Mucosa of rectum (tissue), 2 donors: ENCODE results near the gene PRKAB2.

Experiments
- H3K27ac ChIP-seq, 2 donors: one replicate each; pipeline ENCODE4 v1.7.0; 2013; ENCODE audit warnings: inconsistent platforms in 2 of 2, low read depth in 2 of 2, low read length in 2 of 2
- H3K27me3 ChIP-seq, 2 donors: one replicate each; pipeline ENCODE4 v1.7.0; 2013; ENCODE audit warnings: low read length in 2 of 2; ENCODE audit not compliant: control insufficient read depth in 2 of 2, insufficient read depth in 2 of 2
- H3K36me3 ChIP-seq, 2 donors: one replicate each; pipeline ENCODE4 v1.7.0; 2013; ENCODE audit warnings: low read length in 2 of 2; ENCODE audit not compliant: control insufficient read depth in 2 of 2, insufficient read depth in 2 of 2
- H3K4me1 ChIP-seq, 2 donors: one replicate each; pipeline ENCODE4 v1.7.0; 2013; ENCODE audit warnings: low read length in 2 of 2, mild to moderate bottlenecking in 1 of 2; ENCODE audit not compliant: control insufficient read depth in 2 of 2, insufficient read depth in 2 of 2
- H3K4me3 ChIP-seq, 2 donors: one replicate each; pipeline ENCODE4 v1.7.0; 2013; ENCODE audit warnings: low read length in 2 of 2
- H3K9ac ChIP-seq, 2 donors: one replicate each; pipeline ENCODE4 v1.7.0; 2013; ENCODE audit warnings: low read length in 2 of 2, low read depth in 1 of 2, mild to moderate bottlenecking in 1 of 2
- H3K9me3 ChIP-seq, 2 donors: one replicate each; pipeline ENCODE4 v1.7.0; 2013; ENCODE audit warnings: low read length in 2 of 2; ENCODE audit not compliant: control insufficient read depth in 2 of 2
- donor health status: healthy.
- donor health status: Normal muscosa, but diverticular disease.

PRKAB2 gene

GRCh38 chr1:147172168-147173016, at the start of gene PRKAB2:
Gene PRKAB2 (minus strand): TSS chr1:147172470. CDS start chr1:147172144, 326 bp downstream.
- Histone ChIP-seq H3K9ac (peak within 1 kb of the TSS; percentile 95 to 96), H3K36me3 (no peaks in the 10 kb centered on the region), H3K27me3 (no peaks in the 10 kb centered on the region), H3K4me1 (peaks cover 23 to 29% of the 10 kb centered on the region in 2 donors), H3K27ac (peak within 1 kb of the TSS; percentile 95 to 97), H3K9me3 (no peaks in the 10 kb centered on the region), H3K4me3 (peak within 1 kb of the TSS; percentile 96 to 99)

GRCh38 chr1:147218606-147219005, 46.3 kb upstream of the PRKAB2 start:
- H3K36me3 ChIP-seq = peaks cover 0 to 5% of the 10 kb centered on the region in 2 donors
- no peak overlapping the region for H3K4me3 ChIP-seq
- H3K27me3 ChIP-seq = no peaks in the 10 kb centered on the region
- no peak overlapping the region for H3K9ac ChIP-seq
- H3K9me3 ChIP-seq = no peaks in the 10 kb centered on the region
- H3K27ac ChIP-seq = no peak overlapping the region
- H3K4me1 ChIP-seq = peaks cover 6 to 18% of the 10 kb centered on the region in 2 donors

GRCh38 chr1:147217141-147217540, 44.9 kb upstream of the PRKAB2 start:
- H3K9me3 ChIP-seq = no peaks in the 10 kb centered on the region
- H3K9ac ChIP-seq = no peak overlapping the region
- no peak overlapping the region for H3K4me3 ChIP-seq
- no peaks in the 10 kb centered on the region for H3K27me3 ChIP-seq
- peaks cover 6 to 16% of the 10 kb centered on the region in 2 donors for H3K4me1 ChIP-seq
- H3K27ac ChIP-seq = no peak overlapping the region
- H3K36me3 ChIP-seq = peaks cover 6 to 12% of the 10 kb centered on the region in 2 donors

- Histone ChIP-seq H3K36me3 (peaks cover 12% of the 10 kb centered on the region in 2 donors), H3K9ac (no peak overlapping the region), H3K4me1 (peaks cover 6 to 16% of the 10 kb centered on the region in 2 donors), H3K27ac (no peak overlapping the region), H3K27me3 (no peaks in the 10 kb centered on the region), H3K4me3 (no peak overlapping the region), H3K9me3 (no peaks in the 10 kb centered on the region)
Measured at GRCh38 chr1:147216124-147216523, 43.9 kb upstream of the PRKAB2 start.

- H3K4me1 ChIP-seq = peaks cover 6 to 16% of the 10 kb centered on the region in 2 donors
- peaks cover 12% of the 10 kb centered on the region in 2 donors for H3K36me3 ChIP-seq
- H3K9ac ChIP-seq = no peak overlapping the region
- no peak overlapping the region for H3K4me3 ChIP-seq
- no peaks in the 10 kb centered on the region for H3K9me3 ChIP-seq
- peak overlapping the region in 1 of 2 donors; percentile 27 for H3K27ac ChIP-seq
- H3K27me3 ChIP-seq = no peaks in the 10 kb centered on the region
Measured at GRCh38 chr1:147215540-147215916, 43.3 kb upstream of the PRKAB2 start.

- no peak overlapping the region for H3K9ac ChIP-seq
- peaks cover 12 to 13% of the 10 kb centered on the region in 2 donors for H3K36me3 ChIP-seq
- H3K27ac ChIP-seq = peak overlapping the region in 1 of 2 donors; percentile 27
- H3K9me3 ChIP-seq = no peaks in the 10 kb centered on the region
- no peaks in the 10 kb centered on the region for H3K27me3 ChIP-seq
- H3K4me3 ChIP-seq = no peak overlapping the region
- H3K4me1 ChIP-seq = peaks cover 6 to 16% of the 10 kb centered on the region in 2 donors
Measured at GRCh38 chr1:147214842-147215539, 42.7 kb upstream of the PRKAB2 start.

GRCh38 chr1:147214325-147214724, 42.1 kb upstream of the PRKAB2 start:
- no peak overlapping the region for H3K27ac ChIP-seq
- H3K27me3 ChIP-seq = no peaks in the 10 kb centered on the region
- peaks cover 6 to 16% of the 10 kb centered on the region in 2 donors for H3K4me1 ChIP-seq
- H3K36me3 ChIP-seq = peaks cover 14 to 16% of the 10 kb centered on the region in 2 donors
- no peak overlapping the region for H3K9ac ChIP-seq
- H3K4me3 ChIP-seq = no peak overlapping the region
- no peaks in the 10 kb centered on the region for H3K9me3 ChIP-seq

- Histone ChIP-seq H3K36me3 (peaks cover 14 to 20% of the 10 kb centered on the region in 2 donors), H3K4me1 (peaks cover 6 to 16% of the 10 kb centered on the region in 2 donors), H3K4me3 (no peak overlapping the region), H3K27me3 (no peaks in the 10 kb centered on the region), H3K27ac (no peak overlapping the region), H3K9ac (no peak overlapping the region), H3K9me3 (no peaks in the 10 kb centered on the region)
Measured at GRCh38 chr1:147213271-147213670, 41.0 kb upstream of the PRKAB2 start.

- Histone ChIP-seq H3K9ac (no peak overlapping the region), H3K27ac (no peak overlapping the region), H3K4me1 (peaks cover 6 to 15% of the 10 kb centered on the region in 2 donors), H3K36me3 (peaks cover 19 to 27% of the 10 kb centered on the region in 2 donors), H3K4me3 (no peak overlapping the region), H3K9me3 (no peaks in the 10 kb centered on the region), H3K27me3 (no peaks in the 10 kb centered on the region)
Measured at GRCh38 chr1:147211577-147211976, 39.3 kb upstream of the PRKAB2 start.

GRCh38 chr1:147210987-147211386, 38.7 kb upstream of the PRKAB2 start:
- no peak overlapping the region for H3K27ac ChIP-seq
- H3K4me1 ChIP-seq = peaks cover under 1 to 11% of the 10 kb centered on the region in 2 donors
- no peaks in the 10 kb centered on the region for H3K9me3 ChIP-seq
- H3K27me3 ChIP-seq = no peaks in the 10 kb centered on the region
- peaks cover 19 to 27% of the 10 kb centered on the region in 2 donors for H3K36me3 ChIP-seq
- H3K4me3 ChIP-seq = no peak overlapping the region
- no peak overlapping the region for H3K9ac ChIP-seq
